ENCODE data around the gene EFHD2. TPM values are rescaled to one million over a fixed set of nuclear protein-coding genes. Genes with fewer than 3 reads are reported as not detected.
"Not testable (repeated sequence)": the region's sequence is repeated elsewhere in the genome, so short reads cannot be mapped to it uniquely, and the experiment has no call there.

Gene EFHD2, protein sequence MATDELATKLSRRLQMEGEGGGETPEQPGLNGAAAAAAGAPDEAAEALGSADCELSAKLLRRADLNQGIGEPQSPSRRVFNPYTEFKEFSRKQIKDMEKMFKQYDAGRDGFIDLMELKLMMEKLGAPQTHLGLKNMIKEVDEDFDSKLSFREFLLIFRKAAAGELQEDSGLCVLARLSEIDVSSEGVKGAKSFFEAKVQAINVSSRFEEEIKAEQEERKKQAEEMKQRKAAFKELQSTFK
- total RNA-seq: 10 to 100 TPM; 66.8 to 67.5 TPM

DNA sequence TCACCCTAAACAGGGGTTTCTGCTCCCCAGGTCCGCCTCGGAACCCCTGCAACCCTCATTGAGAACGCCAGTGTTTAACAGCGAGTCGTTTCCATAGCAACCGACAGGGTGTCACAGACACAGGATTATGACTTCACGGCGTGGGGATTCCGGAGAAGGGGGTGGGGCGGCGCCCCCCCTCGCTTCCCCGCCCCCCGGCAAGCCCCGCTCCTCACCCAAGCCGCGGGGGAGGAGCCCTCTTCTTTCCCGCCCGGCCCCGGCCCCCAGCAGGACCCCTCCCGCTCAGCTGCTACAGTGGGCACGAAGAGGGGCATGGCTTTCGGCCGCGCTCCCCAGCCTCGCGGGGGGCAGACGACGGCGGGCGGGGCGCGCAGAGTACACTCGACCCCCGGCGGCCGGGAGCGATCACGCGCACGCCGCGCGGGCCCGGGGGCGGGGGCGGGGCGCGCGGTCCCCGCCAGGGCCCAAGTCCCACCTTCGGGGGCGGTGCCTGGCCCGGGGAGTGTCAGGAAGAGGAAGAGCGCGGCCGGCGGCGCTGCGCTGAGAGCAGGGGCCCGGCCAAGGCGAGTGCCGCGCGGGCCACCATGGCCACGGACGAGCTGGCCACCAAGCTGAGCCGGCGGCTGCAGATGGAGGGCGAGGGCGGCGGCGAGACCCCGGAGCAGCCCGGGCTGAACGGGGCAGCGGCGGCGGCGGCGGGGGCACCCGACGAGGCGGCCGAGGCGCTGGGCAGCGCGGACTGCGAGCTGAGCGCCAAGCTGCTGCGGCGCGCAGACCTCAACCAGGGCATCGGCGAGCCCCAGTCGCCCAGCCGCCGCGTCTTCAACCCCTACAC, at the start of gene EFHD2:
TSS of gene EFHD2 (plus strand) at position 501 of the 835 bp plus-strand sequence. CDS start at position 585, 84 bp downstream.
- CTCF ChIA-PET: no interaction called here
- POLR2A ChIA-PET: interaction anchor here (1.0 kb wide), 1 partner anchor 86 kb away, joined by 3 read pairs; no protein-coding TSS in a partner anchor

DNA sequence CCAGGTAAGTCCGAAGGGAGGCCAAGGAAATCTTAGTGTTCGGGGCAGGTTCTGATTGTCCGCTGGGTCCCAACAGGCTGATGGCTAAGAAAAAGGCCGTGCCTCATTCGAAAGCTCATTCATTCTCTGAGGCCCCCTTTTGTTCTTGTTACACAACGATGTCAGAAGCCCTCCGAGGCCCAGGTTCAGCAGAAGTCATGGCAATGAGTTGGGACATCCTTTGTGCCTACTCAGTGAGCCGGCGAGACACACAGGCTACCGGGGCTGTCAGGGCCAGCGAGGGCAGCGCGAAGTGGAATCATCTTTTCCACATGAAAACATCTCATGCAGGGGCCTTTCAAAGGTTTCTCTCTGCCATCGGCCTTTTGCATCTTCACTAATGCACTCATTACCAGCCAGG, 49.0 kb upstream of the EFHD2 start:
- ChIA-PET POLR2A (no interaction called here), CTCF (no interaction called here)

DNA sequence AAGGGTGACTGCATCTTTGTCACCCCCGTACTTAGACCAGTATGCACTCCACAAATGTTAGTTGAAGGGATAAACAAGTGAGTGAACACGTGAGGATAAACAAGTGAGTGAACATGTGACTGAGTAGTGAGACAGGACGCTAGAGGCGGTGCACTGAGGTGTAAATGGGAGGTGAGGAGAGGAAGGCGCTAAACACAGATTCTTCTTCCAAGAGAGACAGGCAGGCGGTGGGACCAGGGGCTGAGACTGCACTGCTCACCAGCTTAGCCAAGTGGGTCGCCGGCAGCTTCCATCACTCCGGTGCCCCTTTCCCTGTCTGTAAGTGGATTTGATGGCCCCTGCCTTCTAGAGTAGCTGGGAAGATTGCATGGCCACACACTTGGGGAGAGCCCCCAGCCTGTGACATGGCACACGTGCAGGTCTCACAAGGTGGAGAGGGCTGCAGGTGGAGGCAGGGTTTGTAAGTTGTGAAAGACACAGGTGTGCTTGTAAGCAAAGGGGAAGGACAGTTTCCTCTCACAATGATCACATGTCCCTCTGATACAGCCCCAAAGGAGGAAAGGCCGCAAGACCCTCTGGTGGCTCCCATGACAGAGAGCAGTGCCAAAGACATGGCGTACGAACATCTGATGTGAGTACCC, 47.5 kb upstream of the EFHD2 start:
- CTCF ChIA-PET: no interaction called here
- POLR2A ChIA-PET: no interaction called here

DNA sequence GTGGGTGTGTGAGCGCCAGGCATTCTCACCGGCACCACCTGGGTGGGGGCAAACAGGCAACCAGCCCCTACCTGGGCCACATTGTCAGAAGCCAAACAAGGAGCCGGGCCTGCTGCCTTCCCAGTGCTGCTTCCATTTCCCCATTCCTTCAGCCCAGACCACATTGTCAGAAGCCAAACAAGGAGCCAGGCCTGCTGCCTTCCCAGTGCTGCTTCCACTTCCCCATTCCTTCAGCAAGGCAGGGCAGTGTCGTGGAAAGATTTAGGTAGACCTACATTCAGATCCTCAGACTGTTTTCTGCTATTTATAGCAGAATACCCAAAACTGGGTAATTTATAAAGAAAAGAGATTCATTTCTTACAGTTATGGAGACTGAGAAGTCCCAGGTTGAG, 47.0 kb upstream of the EFHD2 start:
- CTCF ChIA-PET: interaction anchor here (0.9 kb wide), 1 partner anchor 50 kb away, joined by 3 read pairs; no protein-coding TSS in a partner anchor
- POLR2A ChIA-PET: no interaction called here

DNA sequence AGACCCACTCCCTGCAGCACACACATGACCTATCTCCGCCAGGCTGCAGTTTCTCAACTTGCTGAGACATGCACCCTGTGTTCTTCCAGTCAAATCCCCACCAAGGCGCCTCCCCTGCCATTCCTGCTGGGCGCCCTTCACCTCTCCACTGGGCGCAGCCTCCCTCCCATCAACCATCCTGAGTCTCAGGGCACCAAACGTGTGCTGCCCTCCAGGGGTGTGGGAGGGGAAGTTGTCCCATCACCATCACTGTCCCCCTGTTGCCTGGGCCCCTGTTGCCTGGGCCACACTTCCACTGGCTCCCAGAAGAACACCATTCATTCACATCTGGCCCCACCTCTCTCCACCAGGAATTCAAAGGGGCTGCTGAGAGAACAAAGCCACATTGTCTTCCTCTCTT, 44.9 kb upstream of the EFHD2 start:
- CTCF ChIA-PET: no interaction called here

DNA sequence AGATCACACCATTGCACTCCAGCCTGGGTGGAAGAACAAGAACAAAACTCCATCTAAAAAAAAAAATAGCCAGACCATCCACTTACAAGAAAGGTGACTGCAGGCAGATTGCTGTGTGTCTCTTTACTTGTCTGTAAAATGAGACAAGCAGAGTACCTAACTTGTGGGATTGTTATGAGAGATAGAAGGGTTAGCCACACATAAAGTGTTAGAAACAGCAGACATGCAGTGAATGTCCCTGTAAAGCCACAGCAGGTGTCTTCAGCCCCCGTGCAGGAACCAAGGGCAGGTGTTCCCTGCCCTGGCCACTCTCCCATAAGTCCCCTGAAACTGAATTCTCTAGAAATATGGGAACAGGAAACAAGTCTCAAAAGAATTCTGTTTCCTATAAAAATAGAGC, 40.8 kb upstream of the EFHD2 start:
- CTCF ChIA-PET: interaction anchor here (0.5 kb wide), 1 partner anchor 203 kb away, joined by 6 read pairs; no protein-coding TSS in a partner anchor

More for the DNA sequence above, 44.9 kb upstream of the EFHD2 start:
- POLR2A ChIA-PET: no interaction called here

DNA sequence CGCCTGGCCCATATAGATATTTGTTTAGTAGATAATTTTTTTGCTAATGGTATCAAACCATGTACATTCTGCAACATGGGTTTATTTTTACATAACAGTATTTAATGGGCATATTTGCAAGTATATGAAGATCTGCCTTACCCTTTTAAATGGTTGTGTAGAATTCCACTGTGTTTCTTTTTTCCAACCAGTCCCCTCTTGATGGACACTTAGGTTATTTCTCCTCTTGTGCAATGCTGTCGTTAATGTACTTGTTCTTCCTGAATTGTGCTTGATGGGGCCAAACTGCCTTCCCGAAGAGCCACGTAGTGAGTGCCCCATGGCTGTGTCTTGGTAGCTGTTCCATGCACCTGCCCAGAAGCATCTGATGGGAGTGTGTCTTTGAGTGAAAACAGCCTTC, 39.4 kb upstream of the EFHD2 start:
- CTCF ChIA-PET: no interaction called here
- POLR2A ChIA-PET: no interaction called here

More for the DNA sequence above, 40.8 kb upstream of the EFHD2 start:
- POLR2A ChIA-PET: no interaction called here

DNA sequence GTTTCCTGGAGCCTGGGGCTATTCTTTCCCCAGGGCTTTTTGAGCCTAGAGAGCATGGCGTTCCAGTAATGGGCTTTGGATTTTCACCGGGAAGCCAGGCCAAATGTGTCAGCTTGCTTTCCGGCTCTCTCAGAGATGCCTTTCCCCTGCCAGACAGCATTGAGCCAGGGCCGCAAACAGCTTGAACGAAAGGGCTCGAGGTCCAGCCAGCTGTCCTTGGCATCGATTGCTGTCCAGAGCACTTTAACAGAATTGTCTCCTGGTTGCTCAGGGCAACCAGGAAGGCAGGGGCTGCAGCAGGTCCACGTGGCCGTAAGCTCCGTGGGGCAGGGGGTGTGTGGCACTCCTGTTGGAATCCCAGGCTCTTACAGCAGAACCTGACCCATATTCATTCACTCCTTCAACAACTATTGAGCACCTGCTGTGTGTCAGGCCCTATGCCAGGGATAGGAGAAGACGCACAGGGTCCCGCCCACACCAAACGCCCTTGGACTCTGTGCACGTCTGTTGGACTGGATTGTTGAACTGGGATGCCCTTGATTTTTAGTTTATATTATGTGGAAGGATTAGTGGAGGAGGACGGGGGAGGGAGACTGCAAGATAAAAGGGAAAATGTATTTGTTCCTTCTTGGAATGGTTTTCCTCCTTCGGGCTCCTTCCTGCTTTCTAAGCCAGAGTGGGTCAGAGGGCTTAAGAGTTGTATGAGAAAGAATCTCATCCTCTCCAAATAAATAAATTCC, 38.7 kb upstream of the EFHD2 start:
- ChIA-PET POLR2A (no interaction called here), CTCF (no interaction called here)

DNA sequence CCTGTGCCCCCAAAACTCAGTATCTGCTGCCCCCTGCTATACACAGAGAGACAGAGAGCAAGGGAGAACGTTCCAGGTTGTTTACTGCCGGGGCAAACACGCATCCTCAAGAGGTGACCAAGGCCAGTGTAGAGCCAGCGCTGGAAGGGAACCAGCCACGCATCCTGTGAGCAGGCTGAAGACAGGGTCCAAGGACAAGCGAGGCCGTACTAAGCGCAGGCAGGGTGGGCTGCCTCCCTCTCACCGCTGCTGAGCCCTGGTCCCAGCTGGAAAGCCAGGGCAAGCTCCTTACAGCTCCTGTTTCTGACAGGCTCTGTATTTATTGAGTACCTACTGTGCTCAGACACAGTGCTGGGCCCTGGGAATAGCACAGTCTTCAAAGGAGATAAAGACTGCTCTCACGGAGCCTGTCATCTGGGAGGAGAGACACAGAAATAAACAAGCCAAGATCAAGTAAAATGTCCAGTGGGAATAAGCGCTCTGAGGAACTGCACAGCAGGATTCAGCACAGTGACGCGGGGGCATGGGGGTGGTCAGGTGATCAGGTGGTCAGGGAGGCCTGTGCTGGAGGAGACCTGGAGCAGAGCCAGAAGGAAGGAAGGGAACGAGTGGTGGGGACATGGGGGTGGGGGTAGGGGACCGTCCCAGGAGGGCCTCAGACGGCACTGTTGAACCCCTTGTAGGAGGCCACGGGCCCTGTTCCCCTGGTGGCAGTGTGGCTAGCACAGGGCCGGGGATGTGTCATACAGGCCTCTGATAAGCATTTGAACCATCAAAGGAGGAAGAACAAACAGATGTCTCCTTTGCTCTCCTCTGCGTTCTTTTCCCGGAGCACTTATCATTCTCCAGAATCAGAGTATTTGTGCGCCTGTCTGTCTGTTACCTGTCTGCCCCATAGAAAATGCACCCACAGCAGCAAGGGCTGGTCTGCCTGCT, 37.8 kb upstream of the EFHD2 start:
- CTCF ChIA-PET: no interaction called here
- POLR2A ChIA-PET: no interaction called here

DNA sequence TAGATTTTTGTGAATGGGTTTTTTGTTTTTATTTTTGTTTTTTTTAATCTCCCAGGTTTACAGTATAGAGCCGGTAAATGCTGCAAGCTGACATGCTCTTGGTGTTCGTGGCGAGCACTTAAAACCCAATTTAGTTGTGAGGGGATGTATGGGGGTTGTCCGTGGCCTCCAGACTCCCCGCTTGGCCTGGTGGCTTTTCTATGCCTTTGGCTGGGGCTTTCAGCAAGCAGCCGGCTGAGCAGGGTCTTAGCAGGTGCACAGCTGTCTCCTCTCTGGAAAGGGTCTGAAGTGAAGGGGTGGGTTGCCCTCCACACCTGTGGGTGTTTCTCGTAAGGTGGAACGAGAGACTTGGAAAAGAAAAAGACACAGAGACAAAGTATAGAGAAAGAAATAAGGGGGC, 31.0 kb upstream of the EFHD2 start:
- ChIA-PET CTCF (no interaction called here), POLR2A (no interaction called here)

DNA sequence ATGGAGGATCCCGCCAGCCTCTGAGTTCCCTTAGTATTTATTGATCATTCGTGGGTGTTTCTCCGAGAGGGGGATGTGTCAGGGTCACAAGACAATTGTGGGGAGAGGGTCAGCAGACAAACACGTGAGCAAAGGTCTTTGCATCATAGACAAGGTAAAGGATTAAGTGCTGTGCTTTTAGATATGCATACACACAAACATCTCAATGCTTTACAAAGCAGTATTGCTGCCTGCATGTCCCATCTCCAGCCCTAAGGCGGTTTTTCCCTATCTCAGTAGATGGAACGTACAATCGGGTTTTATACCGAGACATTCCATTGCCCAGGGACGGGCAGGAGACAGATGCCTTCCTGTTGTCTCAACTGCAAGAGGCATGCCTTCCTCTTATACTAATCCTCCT, 30.5 kb upstream of the EFHD2 start:
- POLR2A ChIA-PET, CTCF ChIA-PET: not testable (repeated sequence)

DNA sequence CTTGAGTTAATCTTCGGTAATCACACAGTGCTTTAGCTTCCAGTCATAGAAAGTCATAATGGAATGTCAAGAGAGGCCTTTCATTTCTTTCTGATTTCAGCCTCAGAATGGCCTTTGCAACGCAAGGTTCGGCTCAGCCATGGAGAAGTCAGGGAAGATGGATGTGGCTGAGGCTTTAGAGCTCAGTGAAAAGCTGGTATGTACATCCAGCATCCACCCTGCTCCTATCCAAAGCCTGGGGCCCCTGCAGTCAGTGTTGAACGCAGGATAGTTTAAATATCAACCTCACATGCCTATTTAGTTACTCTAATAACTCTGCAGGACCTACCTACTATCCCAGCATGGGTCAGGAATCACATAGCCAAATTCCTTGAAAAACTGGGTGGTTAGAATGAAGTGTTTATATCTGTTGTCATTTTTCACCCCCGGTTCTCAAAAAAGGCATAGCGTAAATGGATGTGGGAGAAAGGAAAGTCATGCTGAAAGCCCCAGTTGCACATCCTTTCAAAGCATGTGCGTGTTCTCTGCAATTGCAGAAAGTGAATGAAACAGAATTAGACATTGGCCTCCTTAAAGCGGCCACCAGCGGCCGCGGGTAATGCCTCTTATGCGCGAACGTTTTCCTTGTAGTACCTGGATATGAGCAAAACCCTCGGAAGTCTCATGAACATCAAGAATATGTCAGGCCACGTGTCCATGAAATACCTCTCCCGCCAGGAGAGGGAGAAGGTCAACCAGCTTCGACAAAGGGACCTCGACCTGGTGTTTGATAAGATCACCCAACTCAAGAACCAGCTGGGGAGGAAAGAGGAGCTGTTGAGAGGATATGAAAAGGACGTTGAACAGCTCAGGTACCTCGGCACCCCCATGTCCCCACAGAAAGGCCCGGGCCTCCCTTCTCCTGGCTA, 28.8 kb upstream of the EFHD2 start:
- POLR2A ChIA-PET: no interaction called here
- CTCF ChIA-PET: no interaction called here

DNA sequence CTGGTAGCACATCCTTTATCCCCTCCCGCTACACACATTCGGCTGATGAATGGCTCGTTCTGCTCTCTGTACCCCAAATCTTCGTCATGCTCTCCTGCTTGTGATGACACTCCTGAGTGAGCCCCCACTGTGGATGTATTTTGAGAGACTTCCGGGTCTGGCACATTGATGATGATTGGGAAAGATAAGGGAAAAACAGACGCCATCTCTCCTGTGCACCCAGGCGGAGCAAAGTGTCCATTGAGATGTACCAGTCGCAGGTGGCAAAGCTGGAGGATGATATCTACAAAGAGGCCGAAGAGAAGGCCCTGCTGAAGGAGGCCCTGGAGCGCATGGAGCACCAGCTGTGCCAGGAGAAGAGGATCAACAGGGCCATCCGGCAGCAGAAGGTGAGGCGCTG, 27.9 kb upstream of the EFHD2 start:
- POLR2A ChIA-PET: no interaction called here
- CTCF ChIA-PET: no interaction called here

DNA sequence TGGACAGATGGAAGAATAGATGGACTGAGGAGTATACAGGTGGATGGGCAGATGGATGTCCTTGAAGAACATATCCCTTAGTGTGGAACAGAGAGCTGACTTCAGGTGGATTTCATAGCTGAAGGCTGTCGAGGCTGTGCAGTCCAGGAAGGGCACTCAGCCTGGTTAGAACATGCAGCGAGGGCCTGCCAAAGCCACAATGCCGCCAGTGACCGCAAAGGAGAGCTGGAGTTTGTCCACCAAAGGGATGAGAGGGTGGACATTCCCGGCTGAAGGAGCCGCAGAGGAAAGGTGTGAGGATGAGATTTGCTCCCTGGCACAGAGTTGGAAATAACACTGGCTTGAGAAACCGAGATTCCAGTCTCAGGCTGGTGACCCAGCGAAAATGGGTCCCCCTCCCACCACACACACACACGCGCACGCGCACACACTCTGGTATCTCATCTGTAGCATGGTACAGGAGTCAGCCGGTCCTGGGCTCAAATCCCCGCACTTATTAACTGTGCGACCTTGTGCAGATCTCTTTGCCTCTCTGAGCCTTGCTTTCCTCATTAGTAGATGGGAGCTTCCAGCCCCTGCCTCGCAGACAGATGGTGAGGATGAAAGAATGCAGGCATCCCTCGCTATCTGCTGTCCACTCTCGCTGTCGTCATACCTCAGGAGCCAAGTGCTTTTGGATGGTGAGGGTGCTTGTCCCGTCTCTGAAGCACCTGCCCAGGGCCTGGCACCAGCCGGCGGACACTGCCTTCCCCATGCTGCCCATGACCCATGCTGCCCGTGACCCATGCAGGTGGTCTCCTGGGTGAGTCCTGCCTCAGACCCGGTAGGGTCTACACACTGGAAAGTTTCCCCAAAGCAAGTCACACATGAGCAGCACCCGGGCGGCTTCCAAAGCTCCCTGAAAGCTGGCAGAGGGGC, 26.8 kb upstream of the EFHD2 start:
- CTCF ChIA-PET: no interaction called here
- POLR2A ChIA-PET: no interaction called here

DNA sequence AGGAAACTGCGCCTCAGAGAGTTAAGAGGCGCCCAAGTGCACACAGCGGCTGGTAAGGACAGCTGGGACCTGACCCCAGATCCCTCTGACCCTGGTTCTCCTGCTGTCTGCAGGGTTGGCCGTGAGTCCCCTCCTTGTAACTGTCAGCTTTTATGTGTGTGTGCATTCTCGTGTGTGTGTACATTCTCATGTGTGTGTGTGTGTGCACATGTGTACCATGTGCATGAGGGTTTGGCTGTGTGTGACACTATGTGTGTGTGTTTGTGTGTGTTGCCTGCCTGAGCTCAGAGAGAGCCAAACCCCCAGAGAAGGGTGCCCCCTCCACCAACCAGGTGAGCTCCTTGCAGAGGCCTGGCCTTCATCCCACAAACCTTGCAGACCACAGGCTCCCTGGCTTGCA, 25.9 kb upstream of the EFHD2 start:
- POLR2A ChIA-PET: no interaction called here
- CTCF ChIA-PET: no interaction called here

DNA sequence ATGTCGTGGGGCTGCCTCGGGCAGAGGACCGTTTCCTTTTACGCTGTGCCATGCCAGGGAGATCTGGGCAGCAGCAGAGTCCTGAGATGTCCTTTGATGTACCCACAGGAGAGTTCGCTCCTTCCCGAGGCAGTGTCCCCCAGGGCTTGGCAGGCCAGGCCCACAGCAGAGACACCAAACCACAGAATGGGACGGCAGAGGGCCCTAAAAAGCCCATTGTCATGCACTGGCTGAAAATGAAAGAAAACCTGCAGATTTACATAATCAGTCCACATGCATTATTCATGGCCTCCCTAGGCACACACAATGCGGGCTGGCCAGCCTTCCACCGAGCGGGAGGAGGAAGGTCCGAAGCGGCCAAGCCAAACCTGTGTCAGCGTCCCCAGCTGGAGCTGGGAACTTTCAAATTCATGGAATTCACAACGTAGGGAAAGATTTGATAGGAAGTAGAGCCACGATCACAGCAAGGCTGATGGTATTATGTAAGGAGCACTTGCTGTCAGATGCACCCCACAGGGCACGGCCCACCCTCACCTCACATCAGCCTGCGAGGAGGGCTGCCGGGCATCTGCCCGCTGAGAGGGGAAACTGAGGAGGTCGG, 25.3 kb upstream of the EFHD2 start:
- ChIA-PET POLR2A (no interaction called here), CTCF (no interaction called here)

DNA sequence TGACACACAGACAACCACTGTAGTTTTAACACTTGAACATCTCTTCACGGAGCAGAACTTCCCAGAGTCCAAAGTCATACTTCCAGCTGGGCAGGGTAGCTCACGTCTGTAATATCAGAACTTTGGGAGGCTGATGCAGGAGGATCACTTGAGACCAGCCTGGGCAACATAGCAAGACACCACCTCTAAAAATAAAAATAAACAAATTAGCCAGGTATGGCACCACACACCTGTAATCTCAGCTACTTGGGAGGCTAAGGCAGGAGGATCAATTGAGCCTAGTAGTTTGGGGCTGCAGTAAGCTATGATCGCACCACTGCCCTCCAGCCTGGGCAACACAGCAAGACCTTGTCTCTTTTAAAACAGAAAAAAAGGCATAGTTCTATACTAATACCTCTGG, 24.3 kb upstream of the EFHD2 start:
- ChIA-PET CTCF (no interaction called here), POLR2A (no interaction called here)

Data from activated CD8-positive, alpha-beta memory T cell treated with anti-CD3 and anti-CD28 coated beads for 36 hours (primary cell).